ENCODE results near the gene LMX1B. TPM values are rescaled to one million over a fixed set of nuclear protein-coding genes. Genes with fewer than 3 reads are reported as not detected.

The LMX1B gene
- total and polyA plus RNA-seq, 2 donors (not counting 3 experiments of a cell fraction or from before 2014, with no cell fraction given), result not detected

GRCh38 chr9:126722252-126722921 lies 108.7 kb downstream of the LMX1B start:
- no peaks in the 10 kb centered on the region for H4K20me1 ChIP-seq (replicated peaks; ENCODE audit: control insufficient read depth, extremely low read depth, insufficient read depth, low read length)
- POLR2A ChIA-PET, result no interaction called here
- FAIRE-seq (no peak), DNase-seq (ENCODE audit: low read depth, low spot score) (peak; percentile 30)
- H3K4me2 ChIP-seq (ENCODE audit: insufficient read depth, low read length), result peak overlapping the region; percentile 49
- H3K36me3 ChIP-seq (ENCODE audit: control insufficient read depth in 2 of 2, extremely low read depth in 1 of 2, insufficient read depth in 2 of 2, low read length in 2 of 2), result no peaks in the 10 kb centered on the region
- H3K9me1 ChIP-seq (replicated peaks; ENCODE audit: control insufficient read depth, extremely low read depth, insufficient read depth, low read length), result no peaks in the 10 kb centered on the region
- intact Hi-C loops (cut with micrococcal nuclease) (no loop called here), dilution Hi-C loops (cut with MboI; ENCODE audit: extremely low pct_ligation_motif_present, low sequenced_read_pairs) (no loop called here)
- no peak overlapping the region for H3K27ac ChIP-seq (ENCODE audit: insufficient read depth, low read depth, low read length)
- BruUV-seq (replicated peaks), result no TSS peak
- CTCF ChIA-PET, result interaction anchor here (3.5 kb wide), 1 partner anchor 17 kb away, joined by 18 read pairs; no protein-coding TSS in a partner anchor
- H3K27me3 ChIP-seq (ENCODE audit: control insufficient read depth in 2 of 2, insufficient read depth in 2 of 2, low read length in 2 of 2), result peaks cover 9 to 16% of the 10 kb centered on the region in 2 experiments
- H3K4me1 ChIP-seq (ENCODE audit: control insufficient read depth, extremely low read depth, insufficient read depth, low read length), result no peaks in the 10 kb centered on the region
- H2AFZ ChIP-seq (ENCODE audit: low read depth, low read length), result peak overlapping the region; percentile 78
- H3K9me3 ChIP-seq (replicated peaks; ENCODE audit: control insufficient read depth, insufficient read depth, low read length), result no peaks in the 10 kb centered on the region
- H3K9ac ChIP-seq (replicated peaks; ENCODE audit: extremely low read depth, insufficient read depth, low read length), result no peak overlapping the region
- peak overlapping the region; percentile 43 to 58 (median 57) for H3K4me3 ChIP-seq (replicated peaks in 1 of 3; ENCODE audit: insufficient read depth in 1 of 3, low read depth in 1 of 3, low read length in 3 of 3)
- TF ChIP-seq POLR2AphosphoS5 (IDR thresholded peaks at IDR 0.05; ENCODE audit: insufficient read depth, low read depth, low read length), result no peak
- TF ChIP-seq GATA2 (IDR thresholded peaks at IDR 0.05; ENCODE audit: insufficient read depth, insufficient read length, low read depth, low read length), result no peak
- no peak for TF ChIP-seq CTCF (IDR thresholded peaks at IDR 0.05; ENCODE audit: extremely low read depth in 1 of 2, insufficient read depth in 1 of 2, low read depth in 1 of 2, low read length in 2 of 2)
- TF ChIP-seq, protein P1, sequence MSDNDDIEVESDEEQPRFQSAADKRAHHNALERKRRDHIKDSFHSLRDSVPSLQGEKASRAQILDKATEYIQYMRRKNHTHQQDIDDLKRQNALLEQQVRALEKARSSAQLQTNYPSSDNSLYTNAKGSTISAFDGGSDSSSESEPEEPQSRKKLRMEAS (IDR thresholded peaks at IDR 0.05; ENCODE audit: insufficient read depth, insufficient read length), result no peak
- TF ChIP-seq POLR2A (IDR thresholded peaks at IDR 0.05; ENCODE audit: low read depth, low read length), result no peak
- TF ChIP-seq JUN (IDR thresholded peaks at IDR 0.05; ENCODE audit: borderline replicate concordance, insufficient read depth, insufficient read length, low read depth), result no peak
- TF ChIP-seq FOS (IDR thresholded peaks at IDR 0.05; ENCODE audit: borderline replicate concordance, insufficient read depth, low read length), result no peak
- no peak for TF ChIP-seq EZH2 (IDR thresholded peaks at IDR 0.05; ENCODE audit: borderline replicate concordance, low read depth, low read length, severe bottlenecking)
- no peak for TF ChIP-seq MYC (IDR thresholded peaks at IDR 0.05; ENCODE audit: low read depth, low read length)
- H3K79me2 ChIP-seq (ENCODE audit: control insufficient read depth, insufficient read depth, low read length), result no peaks in the 10 kb centered on the region

Data from endothelial cell of umbilical vein (primary cell).